NCI-H1105 (cell line): Measurements from ENCODE around the gene SCN11A.
"Not testable (repeated sequence)": the region's sequence is repeated elsewhere in the genome, so short reads cannot be mapped to it uniquely, and the experiment has no call there.

ENCODE experiments used
- DNase-seq: peaks from one replicate; lab custom pipeline; 2025; lab: John Stamatoyannopoulos, UW

The SCN11A gene

DNA sequence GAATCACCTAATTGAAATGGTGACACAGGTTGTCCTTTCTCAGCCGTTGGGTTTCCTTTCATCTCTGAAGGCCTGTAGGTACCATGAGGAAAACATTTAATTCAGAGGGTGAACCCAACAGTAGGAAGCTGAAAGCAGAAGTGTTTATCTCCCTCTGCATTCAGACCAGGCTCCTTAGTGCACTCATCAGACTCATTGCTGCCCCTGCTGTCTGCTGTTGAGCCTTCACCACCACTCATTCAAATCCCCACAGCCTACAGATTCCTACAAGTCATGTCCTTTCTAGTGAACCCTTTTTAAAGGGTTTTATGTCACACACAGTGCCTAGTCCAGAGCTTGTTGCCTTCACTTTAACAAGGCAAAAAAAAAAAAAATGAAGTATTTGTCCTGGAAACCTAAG is 13.5 kb upstream of the SCN11A start:
- no peak for DNase-seq

DNA sequence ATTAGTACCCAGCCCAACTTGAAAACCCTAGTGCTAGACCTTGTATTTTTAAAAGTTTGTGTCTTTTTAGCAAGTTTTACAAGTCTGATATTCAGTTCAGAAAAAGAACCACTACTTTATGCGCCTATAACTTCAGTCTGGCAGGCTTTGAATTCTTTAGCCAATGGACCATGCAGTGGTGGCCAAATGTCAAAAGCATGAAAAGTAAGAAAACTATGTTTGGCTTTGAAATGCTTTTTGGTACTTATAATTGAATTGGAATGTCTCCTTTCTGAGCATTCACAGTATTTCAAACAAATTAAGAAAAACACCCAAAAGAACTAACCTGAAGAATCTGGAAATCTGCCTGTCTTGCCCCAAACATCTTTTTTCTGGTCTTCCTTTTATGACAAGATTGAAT is 12.9 kb upstream of the SCN11A start:
- DNase-seq: no peak

DNA sequence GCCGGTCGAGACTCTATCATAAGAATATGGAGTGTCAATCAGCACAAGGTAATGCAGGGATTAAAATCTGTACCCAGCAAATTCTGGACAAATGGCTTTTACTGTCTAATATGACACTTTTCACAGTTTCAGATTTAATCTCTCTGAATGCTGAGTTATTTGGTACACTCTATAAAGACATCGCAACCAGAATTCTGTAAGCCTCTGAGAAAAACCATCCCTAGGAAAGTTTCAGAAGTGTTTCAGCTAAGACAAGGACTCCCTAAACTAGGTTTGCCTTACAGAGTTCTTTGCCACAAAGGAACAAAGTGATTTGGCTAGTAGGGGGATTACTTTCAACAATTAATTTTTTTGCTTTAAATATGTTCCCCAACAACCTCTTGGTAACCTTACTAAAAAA is 11.4 kb upstream of the SCN11A start:
- no peak for DNase-seq

DNA sequence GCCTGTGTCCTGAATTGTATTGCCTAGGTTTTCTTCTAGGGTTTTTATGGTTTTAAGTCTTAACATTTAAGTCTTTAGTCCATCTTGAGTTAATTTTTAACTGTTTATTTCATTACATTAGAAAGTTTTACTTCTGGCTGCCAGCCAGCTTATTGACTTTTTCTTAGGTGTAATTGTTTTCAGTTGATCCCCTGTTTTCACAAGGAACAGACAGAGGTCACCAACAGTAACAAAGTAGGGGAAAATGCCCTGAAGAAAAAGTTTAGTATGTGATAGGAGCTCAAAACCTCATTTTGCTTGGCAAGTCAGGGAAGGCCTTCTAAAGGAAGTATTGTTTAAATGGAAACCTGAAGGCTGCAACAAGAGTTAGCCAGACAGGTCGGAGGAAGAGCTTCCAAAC is 10.4 kb upstream of the SCN11A start:
- DNase-seq: no peak

DNA sequence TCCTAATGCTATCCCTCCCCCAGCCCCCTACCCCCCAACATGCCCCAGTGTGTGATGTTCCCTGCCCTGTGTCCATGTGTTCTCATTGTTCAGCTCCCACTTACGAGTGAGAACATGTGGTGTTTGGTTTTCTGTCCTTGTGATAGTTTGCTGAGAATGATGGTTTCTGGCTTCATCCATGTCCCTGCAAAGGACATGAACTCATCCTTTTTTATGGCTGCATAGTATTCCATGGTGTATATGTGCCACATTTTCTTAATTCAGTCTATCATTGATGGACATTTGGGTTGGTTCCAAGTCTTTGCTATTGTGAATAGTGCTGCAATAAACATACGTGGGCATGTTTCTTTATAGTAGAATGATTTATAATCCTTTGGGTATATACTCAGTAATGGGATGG is 9.5 kb upstream of the SCN11A start:
- DNase-seq: not testable (repeated sequence)

DNA sequence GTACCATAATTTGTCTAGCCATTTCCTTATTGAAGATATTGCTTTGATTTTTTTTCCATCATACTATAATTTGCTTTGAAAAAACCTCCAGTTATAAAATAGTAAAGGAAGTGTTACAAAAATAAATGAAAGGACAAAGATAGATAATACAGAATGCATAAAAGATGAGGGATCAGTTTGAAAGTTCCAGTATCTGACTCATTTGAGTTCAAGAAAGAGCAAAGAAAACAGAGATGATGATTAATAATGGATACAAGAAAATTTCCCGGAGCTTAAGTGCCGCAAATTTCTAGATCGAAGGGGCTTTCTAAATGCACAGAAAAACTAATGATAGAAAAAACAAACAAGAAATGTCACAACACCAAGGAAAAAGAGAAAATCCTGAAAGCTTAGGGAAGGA is 4.4 kb upstream of the SCN11A start:
- no peak for DNase-seq

DNA sequence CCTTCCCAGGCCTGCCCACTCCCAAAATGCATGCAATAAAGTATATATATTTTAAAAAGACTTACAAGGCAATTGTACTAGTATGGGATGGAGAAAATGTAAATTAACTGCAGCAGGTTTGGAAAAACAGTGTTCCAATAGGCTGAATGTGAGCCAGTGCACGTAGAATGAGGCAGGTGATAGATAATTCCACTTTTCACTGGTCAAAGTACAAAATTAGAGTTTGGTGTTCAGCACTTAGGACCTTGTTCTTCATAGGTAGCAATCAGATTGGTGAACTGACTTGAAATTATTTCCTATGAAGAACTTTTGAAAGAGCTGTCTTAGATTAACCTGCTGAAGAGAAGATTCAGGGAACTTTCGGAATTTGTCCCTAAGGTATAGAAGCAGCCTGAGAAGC is 2.0 kb upstream of the SCN11A start:
- DNase-seq: no peak

DNA sequence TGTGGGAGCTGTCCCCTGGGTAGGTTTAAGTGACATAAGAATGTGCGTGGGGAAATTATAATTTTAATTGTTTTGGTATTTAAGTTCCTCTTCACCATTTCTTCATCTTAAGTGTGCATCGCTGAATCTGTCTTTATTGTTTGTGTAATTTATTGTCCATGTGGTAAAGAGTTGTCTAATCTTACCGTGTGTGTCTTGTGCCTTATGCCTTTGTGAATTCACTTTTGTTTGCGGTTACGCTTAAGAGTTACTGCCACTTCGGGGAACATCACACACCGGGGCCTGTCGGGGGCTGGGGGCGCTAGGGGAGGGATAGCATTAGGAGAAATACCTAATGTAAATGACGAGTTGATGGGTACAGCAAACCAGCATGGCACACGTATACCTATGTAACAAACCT is 839 bp upstream of the SCN11A start:
- no peak for DNase-seq

DNA sequence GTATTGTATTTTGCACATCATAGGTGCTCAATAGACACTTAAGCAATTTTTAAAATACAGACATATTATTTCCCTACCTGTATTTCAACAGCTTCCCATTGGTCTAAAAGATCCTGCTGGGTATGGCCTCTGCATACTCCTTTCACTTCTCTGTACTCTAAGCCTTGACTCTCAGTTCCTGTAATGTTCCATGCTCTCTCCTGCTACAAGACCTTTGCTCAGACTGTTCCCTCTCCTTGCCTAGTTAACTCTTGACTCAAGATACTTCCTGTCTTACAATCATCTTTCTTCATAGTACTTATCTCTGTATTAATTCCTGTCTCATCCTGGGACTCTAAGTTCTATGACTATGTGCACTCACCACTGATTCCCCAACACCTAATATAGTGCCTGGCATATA is 1.7 kb downstream of the SCN11A start:
- DNase-seq: no peak

DNA sequence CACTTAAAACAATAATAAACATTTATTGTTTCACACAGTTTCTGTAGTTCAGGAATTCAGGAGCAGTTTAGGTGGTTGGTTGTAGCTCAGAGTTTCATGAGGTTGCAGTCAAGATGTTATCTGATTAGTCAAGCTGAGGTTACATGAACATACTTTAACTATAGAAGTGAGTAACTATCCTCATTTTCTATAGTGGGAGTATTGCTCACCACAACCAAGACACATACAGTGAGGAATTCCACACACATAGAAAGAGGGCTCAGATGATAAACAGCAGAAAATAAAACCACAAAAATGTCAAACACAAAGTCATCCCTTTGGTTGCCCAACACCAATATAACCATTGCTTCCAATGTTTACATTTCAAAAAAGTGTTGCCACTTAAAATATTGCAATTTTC is 13.6 kb downstream of the SCN11A start:
- DNase-seq: no peak

DNA sequence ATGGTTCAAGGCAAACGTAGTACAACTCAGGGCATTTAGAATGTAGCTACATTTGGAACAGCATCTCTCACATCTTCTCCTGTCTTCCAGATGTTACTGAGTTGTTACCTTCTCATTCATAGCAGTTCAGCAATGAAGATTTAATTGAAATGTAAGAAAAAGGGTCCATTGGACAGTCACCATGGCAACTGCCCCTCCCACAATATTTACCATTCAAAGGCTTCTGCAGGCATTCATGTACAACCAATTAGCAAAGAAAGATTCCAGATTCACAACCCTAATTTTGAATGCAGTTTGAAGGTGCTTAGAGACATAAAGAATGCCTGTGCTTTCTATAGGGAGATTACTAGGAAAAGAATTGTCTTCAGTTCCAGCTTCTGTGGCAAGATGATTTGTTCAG is 22.2 kb downstream of the SCN11A start:
- no peak for DNase-seq

DNA sequence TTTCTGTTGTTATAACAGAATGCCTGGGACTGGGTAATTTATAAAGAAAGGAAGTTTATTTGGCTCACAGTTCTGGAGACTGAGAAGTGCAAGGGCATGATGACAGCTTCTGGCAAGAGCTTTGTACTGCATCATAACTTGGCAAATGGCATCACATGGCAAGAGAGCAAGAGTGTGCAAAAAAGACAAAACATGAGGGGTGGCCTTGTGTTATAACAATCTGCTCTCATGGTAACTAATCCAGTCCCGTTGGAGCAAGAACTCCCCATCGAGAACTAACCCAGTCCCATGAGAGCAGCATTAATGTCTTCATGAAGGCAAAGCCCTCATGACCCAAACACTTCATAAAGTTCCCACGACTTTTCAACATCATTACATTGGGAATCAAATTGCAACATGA is 23.2 kb downstream of the SCN11A start:
- DNase-seq: no peak

DNA sequence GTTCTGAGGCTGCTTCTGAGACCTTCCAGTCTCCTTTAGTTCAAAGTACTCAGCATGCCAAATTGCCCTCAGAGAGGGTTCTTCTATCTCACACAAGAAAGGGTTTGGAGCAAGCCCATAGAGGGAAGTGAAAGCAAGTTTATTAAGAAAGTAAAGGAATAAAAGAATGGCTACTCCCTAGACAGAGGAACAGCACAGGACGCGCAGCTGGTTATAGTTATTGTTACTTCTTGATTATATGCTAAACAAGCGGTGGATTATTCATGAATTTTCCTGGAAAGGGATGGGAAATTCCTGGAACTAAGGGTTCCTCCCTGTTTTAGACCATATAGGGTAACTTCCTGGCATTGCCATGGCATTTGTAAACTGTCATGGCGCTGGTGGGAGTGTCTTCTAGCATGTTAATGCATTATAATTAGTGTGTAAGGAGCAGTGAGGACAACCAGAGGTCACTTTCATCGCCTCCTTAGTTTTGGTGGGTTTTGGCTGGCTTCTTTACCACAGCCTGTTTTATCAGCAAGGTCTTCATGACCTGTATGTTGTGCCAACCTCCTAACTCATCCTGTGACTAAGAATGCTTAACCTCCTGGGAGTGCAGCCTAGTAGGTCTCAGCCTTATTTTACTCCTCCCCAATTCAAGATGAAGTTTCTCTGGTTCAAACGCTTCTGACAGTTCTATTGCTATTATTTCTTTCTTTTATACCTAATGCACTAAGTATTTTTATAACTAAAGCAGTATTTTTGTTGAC is 26.3 kb downstream of the SCN11A start:
- no peak for DNase-seq

DNA sequence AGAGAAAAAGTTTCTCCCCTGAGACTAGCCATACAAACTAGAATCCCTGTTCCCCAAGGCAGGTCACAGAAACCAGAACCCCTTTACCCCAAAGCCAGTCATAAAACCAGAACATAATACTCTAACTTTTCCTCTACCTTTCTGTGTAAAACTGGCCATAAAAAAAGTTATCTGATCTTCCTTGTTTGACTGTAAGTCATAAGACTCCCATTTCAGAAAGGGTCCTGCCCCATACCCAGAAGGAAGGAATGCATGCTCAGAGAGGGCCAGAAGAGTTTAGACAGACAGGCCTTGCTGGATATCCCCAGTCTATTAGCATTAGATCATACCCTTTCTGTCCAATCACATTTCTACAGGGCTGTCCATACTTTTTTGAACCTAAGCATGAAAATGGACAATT is 27.2 kb downstream of the SCN11A start:
- DNase-seq: no peak

DNA sequence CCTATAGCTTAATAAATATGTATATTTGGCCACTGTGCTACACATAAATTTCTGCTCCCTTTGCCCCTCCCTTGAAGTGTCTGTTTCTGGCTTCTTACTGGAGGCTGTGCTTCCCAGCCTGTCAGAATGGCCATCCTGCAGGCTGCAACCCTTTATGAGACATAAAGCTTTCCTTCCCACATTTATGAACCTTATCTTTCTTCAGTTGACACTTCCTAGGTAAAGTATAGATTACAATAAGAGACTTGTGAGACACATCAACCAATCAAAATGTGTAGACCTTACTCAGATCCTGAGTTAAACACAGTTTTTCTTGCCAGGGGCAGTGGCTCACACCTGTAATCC is 29.5 kb downstream of the SCN11A start:
- no peak for DNase-seq

DNA sequence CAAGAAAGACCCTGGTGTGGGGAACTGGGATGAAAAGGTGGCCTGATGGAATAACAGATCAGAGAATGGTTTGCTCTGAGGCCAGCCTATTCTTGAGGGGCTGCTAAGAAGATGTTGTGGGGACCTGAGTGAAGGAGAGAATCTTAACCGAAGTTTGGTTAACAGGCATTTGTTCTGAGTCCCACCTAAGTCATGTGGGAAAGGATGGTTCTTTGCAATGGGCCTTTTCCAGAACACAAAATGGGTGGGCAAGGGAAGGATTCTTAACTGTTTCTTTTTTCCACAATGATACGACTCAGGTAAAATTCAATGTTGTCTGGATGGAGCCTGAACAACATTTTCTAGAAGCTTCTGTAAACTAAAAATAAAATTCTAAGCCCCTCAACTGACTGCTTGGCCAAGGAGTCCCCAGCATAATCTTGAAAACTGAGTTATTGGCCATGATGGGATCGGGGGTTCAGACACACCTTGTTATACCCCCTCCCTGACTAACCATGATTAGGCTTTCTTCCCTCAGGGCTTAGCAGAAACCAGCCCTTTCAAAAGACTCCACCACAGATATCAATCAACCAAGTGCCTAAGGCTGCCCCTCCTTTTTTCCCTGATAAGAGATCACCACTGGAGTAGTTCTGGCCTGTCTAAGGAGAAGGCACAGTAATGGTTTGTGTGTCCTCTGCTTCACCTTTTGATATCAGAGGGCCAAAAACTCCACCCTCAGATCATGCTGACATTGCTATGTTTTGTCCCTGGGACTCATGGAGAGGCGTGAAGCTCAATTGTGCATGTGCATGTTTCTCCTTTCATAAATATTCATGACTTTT is 30.1 kb downstream of the SCN11A start:
- DNase-seq: no peak

DNA sequence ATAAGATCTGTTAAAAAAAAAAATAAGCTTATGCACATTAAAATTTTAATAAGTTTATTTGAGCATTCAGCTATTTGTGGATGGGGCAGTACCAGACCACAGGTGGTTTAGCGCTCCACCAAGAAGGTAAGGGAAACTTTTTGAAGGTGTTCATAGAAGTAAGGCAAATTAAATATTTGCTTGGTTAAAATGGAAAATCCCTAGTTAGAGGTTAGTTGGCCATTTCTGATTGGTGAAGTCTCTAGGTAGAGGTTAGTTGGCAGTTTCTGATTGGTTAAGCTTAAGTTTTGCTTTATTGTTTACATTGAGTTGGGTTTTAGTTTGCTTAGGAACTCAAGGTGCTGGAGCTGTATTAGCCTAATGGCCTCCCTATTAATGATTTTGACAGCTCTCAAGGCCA is 30.7 kb downstream of the SCN11A start:
- no peak for DNase-seq

DNA sequence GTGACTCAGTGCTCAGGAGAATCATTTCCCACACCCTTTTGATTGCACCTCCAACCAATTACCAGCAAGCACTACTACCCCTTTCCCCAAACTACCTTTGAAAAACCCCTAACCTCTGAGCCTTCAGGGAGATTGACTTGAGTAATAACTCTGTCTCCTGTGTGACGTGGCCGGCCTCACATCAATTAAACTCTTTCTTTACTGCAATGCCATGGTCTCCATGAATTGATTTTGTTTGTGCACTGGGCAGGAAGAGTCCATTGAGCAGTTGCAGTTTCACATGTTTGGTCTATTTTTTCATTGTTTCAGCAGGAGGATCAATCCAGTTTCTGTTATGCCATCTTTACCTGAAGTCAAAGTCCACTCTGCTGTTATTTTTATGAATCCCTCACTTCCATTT is 32.4 kb downstream of the SCN11A start:
- no peak for DNase-seq

DNA sequence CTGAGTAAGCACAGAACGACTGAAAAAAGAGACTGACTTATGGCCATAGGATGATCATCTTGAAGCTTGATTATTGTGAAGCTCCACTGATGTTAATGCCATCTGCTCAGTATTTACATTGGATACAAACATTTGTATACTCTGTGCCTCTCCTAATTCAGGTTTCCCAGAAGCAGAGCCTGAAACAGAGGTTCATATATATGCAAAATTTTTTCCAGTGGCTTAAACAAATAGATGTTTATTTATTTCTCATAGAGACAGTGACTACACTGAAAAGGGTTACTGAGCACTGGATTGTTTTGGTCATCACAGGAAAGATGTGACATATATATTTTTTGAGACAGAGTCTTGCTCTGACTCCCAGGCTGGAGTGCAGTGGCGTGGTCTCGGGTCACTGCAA is 36.3 kb downstream of the SCN11A start:
- no peak for DNase-seq

DNA sequence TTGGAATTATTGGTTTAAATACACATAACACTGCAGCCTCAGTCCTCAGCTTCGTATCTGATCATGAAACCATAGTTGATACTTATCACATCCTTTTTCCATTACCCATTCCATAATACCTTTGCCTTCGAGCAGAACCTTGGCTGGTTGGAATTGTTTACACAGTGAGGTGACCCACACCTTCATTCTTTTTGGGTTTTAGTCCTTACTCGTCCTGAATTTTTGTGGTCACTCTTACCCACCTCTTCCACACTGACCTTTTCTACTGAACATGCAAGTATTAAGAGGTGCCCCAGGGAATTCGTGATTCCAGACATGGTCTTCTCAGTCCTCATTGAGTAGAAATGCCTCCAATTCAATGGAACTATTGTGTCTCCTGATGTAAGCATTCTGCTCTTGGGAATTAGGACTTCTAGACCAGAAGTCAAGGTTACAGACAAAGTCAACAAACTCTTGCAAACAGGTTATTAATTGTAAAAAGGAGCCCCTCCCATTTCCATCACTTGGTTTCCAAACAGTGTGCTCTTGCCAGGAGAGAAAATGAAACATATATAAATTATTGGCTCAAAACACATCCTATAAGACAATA is 37.7 kb downstream of the SCN11A start:
- no peak for DNase-seq

DNA sequence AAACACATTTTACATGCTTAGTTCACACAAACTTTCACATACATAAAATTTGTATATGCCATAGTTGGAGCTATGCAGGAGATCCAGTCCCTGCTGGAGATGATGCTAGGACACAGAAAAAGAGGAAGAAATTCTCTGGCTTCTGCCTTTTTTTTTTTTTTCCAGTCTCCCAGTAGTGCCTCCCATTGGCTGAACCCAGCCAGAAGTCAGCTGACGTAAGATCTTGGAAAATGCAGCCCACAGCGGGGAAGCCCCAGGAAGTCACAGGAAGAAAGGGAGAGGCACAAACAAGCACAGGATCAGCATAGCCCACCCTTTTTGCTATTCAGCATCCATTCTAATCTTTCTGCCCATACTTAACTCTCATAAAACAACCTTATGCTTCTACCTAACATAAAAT is 38.5 kb downstream of the SCN11A start:
- DNase-seq: no peak

DNA sequence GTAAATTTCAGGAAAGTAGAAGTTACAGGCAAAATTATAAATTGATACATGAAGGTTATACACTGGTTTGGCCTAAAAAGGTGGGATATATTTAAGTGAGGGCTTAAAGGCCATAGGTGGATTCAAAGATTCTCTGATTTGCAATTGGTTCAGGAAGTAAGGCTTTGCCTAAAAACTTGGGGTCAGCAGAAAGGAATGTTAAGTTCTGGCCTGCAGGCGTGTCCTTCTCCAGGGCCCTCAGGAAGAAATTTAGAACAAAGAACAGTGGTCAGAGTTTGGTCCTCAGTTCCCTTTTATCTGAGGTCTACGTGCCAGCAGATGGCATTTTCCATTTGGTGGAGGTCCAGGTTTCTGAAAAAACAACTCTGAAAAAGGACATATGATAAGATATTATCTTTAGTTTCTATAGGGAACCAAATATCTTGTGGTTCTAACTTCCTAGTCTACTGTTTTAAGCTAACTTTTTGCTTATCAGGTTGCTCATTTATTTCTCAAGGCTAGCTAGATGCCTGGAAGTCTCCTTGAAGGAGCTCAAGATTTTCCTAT is 40.5 kb downstream of the SCN11A start:
- DNase-seq: no peak

DNA sequence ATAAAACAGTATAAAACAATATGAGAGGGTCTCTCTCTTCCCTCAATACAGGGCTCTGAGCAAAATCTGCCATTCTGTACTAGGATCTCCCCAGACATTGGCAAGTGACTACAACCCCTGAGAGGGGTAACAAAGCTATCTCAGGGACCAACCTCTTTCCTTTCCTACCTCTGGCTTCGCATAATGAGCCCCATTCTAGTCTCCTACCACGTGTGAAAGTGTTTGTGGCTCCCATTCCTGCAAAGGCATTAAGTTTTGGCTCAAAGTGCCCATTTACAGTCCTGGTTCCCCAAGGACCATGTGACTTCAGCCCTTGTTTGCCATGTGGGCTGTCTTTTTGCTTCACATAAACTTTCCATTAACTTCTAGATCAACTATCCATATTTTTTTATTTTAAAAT is 46.4 kb downstream of the SCN11A start:
- DNase-seq: no peak
